GM12878 (cell line): ENCODE results near the gene RUVBL2. TPM values are rescaled to one million over a fixed set of nuclear protein-coding genes. Genes with fewer than 3 reads are reported as not detected.
A peak's percentile ranks its signal among the peaks of the same experiment; 100 is the strongest.

ENCODE experiments used
- ASH2L ChIP-seq: fragments of 300-600, 200-600 bp; sonication (generic); IDR thresholded peaks from 2 replicates; pipeline ENCODE4 v1.6.1; 2017; ENCODE audit warnings: low read depth, mild to moderate bottlenecking, borderline replicate concordance
- ATF7 ChIP-seq: fragments of 450-650 bp; IDR thresholded peaks from 2 replicates; pipeline ENCODE4 v1.6.1; 2016; ENCODE audit warnings: low read depth, mild to moderate bottlenecking
- CUX1 ChIP-seq: IDR thresholded peaks from 2 replicates; pipeline ENCODE4 v1.6.1; 2012; ENCODE audit warnings: improper control_type of control experiment, low read depth, low read length; ENCODE audit not compliant: insufficient replicate concordance
- DPF2 ChIP-seq: fragments of 450-650 bp; IDR thresholded peaks from 2 replicates; pipeline ENCODE4 v1.6.1; 2017; ENCODE audit warnings: mild to moderate bottlenecking
- E4F1 ChIP-seq: fragments of 450-650 bp; IDR thresholded peaks from 2 replicates; pipeline ENCODE4 v1.6.1; 2018; ENCODE audit warnings: borderline replicate concordance, mild to moderate bottlenecking; ENCODE audit not compliant: partially characterized antibody
- HDAC2 ChIP-seq: fragments of 200-600 bp; sonication (generic); IDR thresholded peaks from 2 replicates; pipeline ENCODE4 v1.6.1; 2017
- MAX ChIP-seq: IDR thresholded peaks from 2 replicates; pipeline ENCODE4 v1.6.1; 2012; ENCODE audit warnings: low read depth, low read length, improper control_type of control experiment
- MTA2 ChIP-seq: fragments of 450-650 bp; IDR thresholded peaks from 2 replicates; pipeline ENCODE4 v1.6.1; 2016; ENCODE audit warnings: low read depth, mild to moderate bottlenecking, moderate library complexity
- NKRF ChIP-seq: fragments of 450-650 bp; conservative IDR thresholded peaks from 2 replicates; pipeline ENCODE4 v1.6.1; 2017; ENCODE audit warnings: mild to moderate bottlenecking, moderate library complexity
- PAX8 ChIP-seq: fragments of 450-650 bp; IDR thresholded peaks from 2 replicates; pipeline ENCODE4 v1.6.1; 2017; ENCODE audit warnings: mild to moderate bottlenecking, moderate library complexity
- STAT1 ChIP-seq: fragments of 450-650 bp; conservative IDR thresholded peaks from 2 replicates; pipeline ENCODE4 v1.6.1; 2014; ENCODE audit warnings: antibody characterized with exemption, mild to moderate bottlenecking
- SUZ12 ChIP-seq: fragments of 200-600 bp; sonication (generic); IDR thresholded peaks from one replicate; pipeline ENCODE4 v1.6.1; 2018; ENCODE audit warnings: antibody characterized with exemption, mild to moderate bottlenecking; ENCODE audit not compliant: unreplicated experiment
- TARDBP ChIP-seq: IDR thresholded peaks from 2 replicates; pipeline ENCODE4 v1.6.1; 2016; ENCODE audit warnings: borderline replicate concordance
- TBL1XR1 ChIP-seq: IDR thresholded peaks from 2 replicates; pipeline ENCODE4 v1.6.1; 2012; ENCODE audit warnings: low read depth, low read length, improper control_type of control experiment
- YBX1 ChIP-seq: fragments of 450-650 bp; IDR thresholded peaks from 2 replicates; pipeline ENCODE4 v1.6.1; 2016; ENCODE audit warnings: antibody characterized with exemption
- ZZZ3 ChIP-seq: IDR thresholded peaks from 2 replicates; pipeline ENCODE4 v1.6.1; 2011; ENCODE audit warnings: low read depth; ENCODE audit not compliant: control insufficient read depth, insufficient read length
- polyA plus RNA-seq, 11 experiments: library from polyadenylated mRNA; depleted of rRNA in 4 of 11; unstranded in 6 of 11; stranded (reverse) in 5 of 11; fragments of >200 nt; fragmentation: Nextera tagmentation in 4 of 11; fragmentation: Illumina TruSeq in 1 of 11; extraction: Ambion mirVana in 4 of 11; extraction: Trizol in 1 of 11; gene quantifications; 1 replicate in 1 of 11; 2 replicates in 10 of 11; pipeline versions ENCODE4 v1.2.1 to v1.2.3, GENCODE V29; 2011 to 2016; ENCODE audit warnings: inconsistent platforms in 2 of 11, missing spikeins in 2 of 11, low read depth in 1 of 11
- total RNA-seq, 4 experiments: library from RNA; depleted of rRNA in 3 of 4; stranded (reverse); fragments of >200 nt in 3 of 4; fragmentation: Illumina TruSeq in 1 of 4; extraction: Trizol in 1 of 4; gene quantifications; 2 replicates each; pipeline versions ENCODE4 v1.2.1 to v1.2.3, GENCODE V29; 2013 to 2021
- TF ChIP-seq, protein P1 (sequence below): fragments of 450-650 bp; IDR thresholded peaks from 2 replicates; pipeline ENCODE4 v1.6.1; 2018; ENCODE audit warnings: mild to moderate bottlenecking, low read depth, moderate library complexity; ENCODE audit not compliant: partially characterized antibody

Gene RUVBL2
- total and polyA plus RNA-seq, 10 of the 15 experiments (the other 5 are each of a cell fraction or from before 2014, with no cell fraction given) = 33.8 to 224 (median 125) TPM

GRCh38 chr19:48962029-48962848, 31.4 kb upstream of the RUVBL2 start (continued):
- TF ChIP-seq TBL1XR1 = no peak
- TF ChIP-seq ZZZ3 = no peak
- no peak for TF ChIP-seq SUZ12
- no peak for TF ChIP-seq ASH2L
- TF ChIP-seq PAX8 = no peak
- TF ChIP-seq, protein P1, sequence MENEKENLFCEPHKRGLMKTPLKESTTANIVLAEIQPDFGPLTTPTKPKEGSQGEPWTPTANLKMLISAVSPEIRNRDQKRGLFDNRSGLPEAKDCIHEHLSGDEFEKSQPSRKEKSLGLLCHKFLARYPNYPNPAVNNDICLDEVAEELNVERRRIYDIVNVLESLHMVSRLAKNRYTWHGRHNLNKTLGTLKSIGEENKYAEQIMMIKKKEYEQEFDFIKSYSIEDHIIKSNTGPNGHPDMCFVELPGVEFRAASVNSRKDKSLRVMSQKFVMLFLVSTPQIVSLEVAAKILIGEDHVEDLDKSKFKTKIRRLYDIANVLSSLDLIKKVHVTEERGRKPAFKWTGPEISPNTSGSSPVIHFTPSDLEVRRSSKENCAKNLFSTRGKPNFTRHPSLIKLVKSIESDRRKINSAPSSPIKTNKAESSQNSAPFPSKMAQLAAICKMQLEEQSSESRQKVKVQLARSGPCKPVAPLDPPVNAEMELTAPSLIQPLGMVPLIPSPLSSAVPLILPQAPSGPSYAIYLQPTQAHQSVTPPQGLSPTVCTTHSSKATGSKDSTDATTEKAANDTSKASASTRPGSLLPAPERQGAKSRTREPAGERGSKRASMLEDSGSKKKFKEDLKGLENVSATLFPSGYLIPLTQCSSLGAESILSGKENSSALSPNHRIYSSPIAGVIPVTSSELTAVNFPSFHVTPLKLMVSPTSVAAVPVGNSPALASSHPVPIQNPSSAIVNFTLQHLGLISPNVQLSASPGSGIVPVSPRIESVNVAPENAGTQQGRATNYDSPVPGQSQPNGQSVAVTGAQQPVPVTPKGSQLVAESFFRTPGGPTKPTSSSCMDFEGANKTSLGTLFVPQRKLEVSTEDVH = no peak
- TF ChIP-seq DPF2 = peak; percentile 71; the same call in 1 of the 2 replicates
- TF ChIP-seq HDAC2 = no peak
- peak; percentile 10 for TF ChIP-seq E4F1
- TF ChIP-seq ATF7 = peak; percentile 45; the same call in 1 of the 2 replicates
- no peak for TF ChIP-seq STAT1
- peak; percentile 57; the same call in 1 of the 2 replicates for TF ChIP-seq MTA2
- TF ChIP-seq TARDBP = no peak
- TF ChIP-seq NKRF = no peak; the same call in 1 of the 2 replicates
- no peak for TF ChIP-seq CUX1
- TF ChIP-seq YBX1 = no peak
- no peak for TF ChIP-seq MAX
